ENCODE data around the gene FAM13A. TPM values are rescaled to one million over a fixed set of nuclear protein-coding genes. Genes with fewer than 3 reads are reported as not detected.

The FAM13A gene
- total and polyA plus RNA-seq, 2 of the 13 experiments (the other 11 are each of a cell fraction or from before 2014, with no cell fraction given), result 1.2 to 36.2 TPM

- no peak for TF ChIP-seq TIGD3 (CRISPR knock-in tag; IDR thresholded peaks at IDR 0.05; ENCODE audit: borderline replicate concordance)
- TF ChIP-seq PRDM10 (CRISPR knock-in tag; IDR thresholded peaks at IDR 0.05; ENCODE audit: low read depth), result no peak
- no peak for TF ChIP-seq ZNF20 (CRISPR knock-in tag; IDR thresholded peaks at IDR 0.05)
- no peak for TF ChIP-seq HMGXB4 (CRISPR knock-in tag; IDR thresholded peaks at IDR 0.05; ENCODE audit: borderline replicate concordance in 1 of 2, low read depth in 1 of 2)
Observed at GRCh38 chr4:88897752-88898151, 159.2 kb downstream of the FAM13A start (continued).

- no peaks in the 10 kb centered on the region for H3K9me3 ChIP-seq (ENCODE audit: low read length)
- H2AFZ ChIP-seq (ENCODE audit: low read length), result no peak overlapping the region
- H3K79me2 ChIP-seq (ENCODE audit: insufficient read depth, low read length), result no peaks in the 10 kb centered on the region
- FAIRE-seq, result no peak
- ChIA-PET CTCF (ENCODE audit: low intra/inter-chr PET ratio, low total read pairs) (no interaction called here), POLR2A (no interaction called here)
- no peak overlapping the region for H3K27ac ChIP-seq (ENCODE audit: extremely low read length, insufficient read depth, low read length)
- H3K4me3 ChIP-seq (replicated peaks in 1 of 3; ENCODE audit: insufficient read depth in 1 of 3, low read depth in 2 of 3, low read length in 3 of 3), result no peak overlapping the region
- intact Hi-C loops (cut with micrococcal nuclease; ENCODE audit: unreplicated experiment) (no loop called here), in situ Hi-C loops (cut with HindIII; ENCODE audit: extremely low pct_ligation_motif_present, low pct_unique_long_range_greater_than_20kb) (no loop called here)
- WGBS (ENCODE audit: low lambda C conversion rate), result 29% methylated on average over 2 of the region's 2 CpGs
- ATAC-seq, result no peak
- no peaks in the 10 kb centered on the region for H3K27me3 ChIP-seq (ENCODE audit: control insufficient read depth in 1 of 2, insufficient read depth in 2 of 2, low read length in 2 of 2)
- H3K9ac ChIP-seq (ENCODE audit: insufficient read depth, low read depth, low read length), result no peak overlapping the region
- no peaks in the 10 kb centered on the region for H3K4me1 ChIP-seq (ENCODE audit: insufficient read depth, low read length)
- BruUV-seq (replicated peaks), result no TSS peak
- H3K4me2 ChIP-seq (ENCODE audit: low read depth, low read length), result no peak overlapping the region
- no peak for DNase-seq (ENCODE audit: low spot score)
- no peaks in the 10 kb centered on the region for H4K20me1 ChIP-seq (ENCODE audit: insufficient read depth, low read length)
- H3K36me3 ChIP-seq (replicated peaks in 1 of 2; ENCODE audit: control insufficient read depth in 1 of 2, insufficient read depth in 2 of 2, low read length in 2 of 2), result no peaks in the 10 kb centered on the region
- no peak for TF ChIP-seq SAP130 (CRISPR knock-in tag; IDR thresholded peaks at IDR 0.05; ENCODE audit: low read depth)
- TF ChIP-seq FLYWCH1 (CRISPR knock-in tag; IDR thresholded peaks at IDR 0.05), result no peak
- TF ChIP-seq GLI4 (CRISPR knock-in tag; IDR thresholded peaks at IDR 0.05; ENCODE audit: borderline replicate concordance), result no peak
- no peak for TF ChIP-seq IRF2 (CRISPR knock-in tag; IDR thresholded peaks at IDR 0.05)
- no peak for TF ChIP-seq SMYD3 (CRISPR knock-in tag; IDR thresholded peaks at IDR 0.05)
- TF ChIP-seq GMEB2 (CRISPR knock-in tag; IDR thresholded peaks at IDR 0.05; ENCODE audit: low read depth), result no peak
- no peak for TF ChIP-seq ZNF83 (CRISPR knock-in tag; IDR thresholded peaks at IDR 0.05; ENCODE audit: borderline replicate concordance)
- TF ChIP-seq ZBTB37 (CRISPR knock-in tag; IDR thresholded peaks at IDR 0.05), result no peak
- TF ChIP-seq HOXA5 (CRISPR knock-in tag; IDR thresholded peaks at IDR 0.05), result no peak
Observed at GRCh38 chr4:88897180-88897579, 159.8 kb downstream of the FAM13A start.
